Right lobe of liver (tissue), 4 donors: ENCODE measurements around the gene RCBTB2.

Experiments used
- POLR2A ChIP-seq: fragments of 450-650 bp; IDR thresholded peaks from one replicate; pipeline ENCODE4 v1.6.1; 2017; ENCODE audit warnings: antibody characterized with exemption, mild to moderate bottlenecking
- TF ChIP-seq, protein P1 (sequence below), 4 donors: fragments of 200-600 bp in 3 of 4; fragments of 450-650 bp in 1 of 4; IDR thresholded peaks; one replicate each; pipeline versions ENCODE4 v1.5.1 to v1.8.0; 2016 to 2022; ENCODE audit warnings: antibody characterized with exemption in 4 of 4, mild to moderate bottlenecking in 2 of 4
- donor health status: DM: no; HTN: no; CAD: no.
- donor health status: DM: no; HTN: no; CAD: no.
- donor health status: DM: no; HTN: yes; CAD: no.

GRCh38 chr13:48534911-48535501, 2.1 kb upstream of the RCBTB2 start:
- no peak for TF ChIP-seq POLR2A
- TF ChIP-seq, protein P1, sequence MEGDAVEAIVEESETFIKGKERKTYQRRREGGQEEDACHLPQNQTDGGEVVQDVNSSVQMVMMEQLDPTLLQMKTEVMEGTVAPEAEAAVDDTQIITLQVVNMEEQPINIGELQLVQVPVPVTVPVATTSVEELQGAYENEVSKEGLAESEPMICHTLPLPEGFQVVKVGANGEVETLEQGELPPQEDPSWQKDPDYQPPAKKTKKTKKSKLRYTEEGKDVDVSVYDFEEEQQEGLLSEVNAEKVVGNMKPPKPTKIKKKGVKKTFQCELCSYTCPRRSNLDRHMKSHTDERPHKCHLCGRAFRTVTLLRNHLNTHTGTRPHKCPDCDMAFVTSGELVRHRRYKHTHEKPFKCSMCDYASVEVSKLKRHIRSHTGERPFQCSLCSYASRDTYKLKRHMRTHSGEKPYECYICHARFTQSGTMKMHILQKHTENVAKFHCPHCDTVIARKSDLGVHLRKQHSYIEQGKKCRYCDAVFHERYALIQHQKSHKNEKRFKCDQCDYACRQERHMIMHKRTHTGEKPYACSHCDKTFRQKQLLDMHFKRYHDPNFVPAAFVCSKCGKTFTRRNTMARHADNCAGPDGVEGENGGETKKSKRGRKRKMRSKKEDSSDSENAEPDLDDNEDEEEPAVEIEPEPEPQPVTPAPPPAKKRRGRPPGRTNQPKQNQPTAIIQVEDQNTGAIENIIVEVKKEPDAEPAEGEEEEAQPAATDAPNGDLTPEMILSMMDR (IDR thresholded peaks at IDR 0.05): no peak
